HG02588 (cell line): Measurements from ENCODE around the gene CERK.

Experiments
- ATAC-seq: cut with Tn5 transposase; IDR thresholded peaks from one replicate; pipeline ENCODE4 v1.9.1; 2021; ENCODE audit warnings: mild to moderate bottlenecking, moderate library complexity; ENCODE audit not compliant: unreplicated experiment

CERK gene

GRCh38 chr22:46665151-46665695 lies 72.8 kb downstream of the CERK start:
- no peak for ATAC-seq

DNA sequence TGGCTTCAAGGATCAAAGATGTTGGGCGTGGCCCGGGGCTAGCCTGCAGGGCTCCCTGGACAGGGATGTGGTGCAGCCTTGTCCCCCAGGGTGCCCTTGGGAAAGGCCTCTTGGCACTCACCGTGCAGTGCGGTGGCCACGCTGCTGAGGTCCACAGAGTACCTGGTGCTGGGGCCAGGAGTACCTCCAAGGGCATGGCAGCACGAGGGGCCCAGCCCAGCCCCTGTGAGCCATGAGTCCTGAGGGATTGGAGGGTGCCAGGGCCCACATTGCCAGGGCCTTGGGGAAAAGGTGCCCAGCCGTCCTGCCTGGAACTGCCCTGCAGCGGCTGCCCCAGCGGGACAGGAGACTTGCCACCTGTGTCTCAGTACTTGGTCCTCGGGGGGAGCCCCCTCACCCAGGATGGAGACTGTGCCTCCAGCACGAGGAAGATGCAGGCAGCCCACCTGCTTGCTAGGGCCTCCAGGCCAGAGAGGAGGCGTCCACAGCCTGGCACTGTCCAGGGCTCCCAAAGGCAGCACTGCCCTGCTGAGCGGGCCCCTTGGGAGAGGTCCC lies 73.7 kb downstream of the CERK start:
- no peak for ATAC-seq

- ATAC-seq: no peak
These were observed 74.5 kb downstream of the CERK start for GRCh38 chr22:46663436-46664100.

- ATAC-seq: no peak
These were observed 75.1 kb downstream of the CERK start for GRCh38 chr22:46663001-46663400.

- no peak for ATAC-seq
These were observed 75.8 kb downstream of the CERK start for GRCh38 chr22:46662226-46662625.

GRCh38 chr22:46661221-46661851 lies 76.7 kb downstream of the CERK start:
- ATAC-seq: no peak

DNA sequence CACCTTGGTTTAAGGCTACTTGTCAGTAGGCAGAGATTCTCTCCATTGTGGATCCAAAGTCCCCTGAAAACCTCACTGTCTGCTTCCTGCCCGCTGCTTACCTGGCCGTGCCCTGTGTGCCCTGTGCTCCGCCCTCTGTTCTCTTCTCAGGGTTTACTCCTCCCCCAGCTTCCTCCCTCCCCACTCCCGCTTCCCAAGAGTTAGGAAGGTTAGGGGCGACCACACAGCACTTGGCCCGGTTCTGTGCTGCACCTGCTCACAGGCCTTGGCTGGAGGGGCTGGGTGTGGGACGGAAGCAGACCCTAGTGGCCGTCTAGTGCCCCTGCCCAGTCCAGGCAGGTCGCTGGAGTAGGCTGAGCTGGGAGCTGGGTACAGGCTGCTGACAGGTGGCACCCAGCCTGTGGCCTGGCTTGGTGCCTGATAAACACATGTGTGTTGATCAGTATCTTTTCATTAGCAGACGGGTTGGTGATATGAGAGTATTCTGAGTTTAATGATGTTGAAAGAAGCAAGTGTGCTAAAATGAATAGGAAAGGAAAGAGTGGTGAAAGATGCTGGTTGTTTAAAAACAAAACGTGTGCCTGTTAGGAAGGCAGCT lies 77.3 kb downstream of the CERK start:
- ATAC-seq: no peak

DNA sequence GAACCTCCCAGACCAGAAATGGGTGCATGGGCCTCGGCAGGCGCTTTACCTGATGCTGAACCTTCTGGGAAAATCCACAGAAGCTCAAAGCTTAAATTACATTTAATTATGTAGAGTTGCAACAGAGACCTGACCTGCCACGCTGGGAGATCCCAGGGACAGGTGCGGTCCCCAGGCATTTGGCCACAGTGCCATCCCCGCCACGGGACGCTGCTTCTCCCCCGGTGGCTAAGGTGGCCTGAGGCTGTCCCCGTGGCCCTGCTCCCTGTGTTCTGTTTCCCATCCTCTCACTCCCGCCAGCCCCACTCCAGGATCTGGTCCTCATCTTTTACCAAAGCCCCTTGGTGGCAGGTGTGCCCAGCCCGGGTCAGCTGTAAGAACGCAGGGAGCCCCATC lies 78.3 kb downstream of the CERK start:
- ATAC-seq: no peak

- ATAC-seq: no peak
These were observed 78.8 kb downstream of the CERK start for GRCh38 chr22:46659059-46659790.

DNA sequence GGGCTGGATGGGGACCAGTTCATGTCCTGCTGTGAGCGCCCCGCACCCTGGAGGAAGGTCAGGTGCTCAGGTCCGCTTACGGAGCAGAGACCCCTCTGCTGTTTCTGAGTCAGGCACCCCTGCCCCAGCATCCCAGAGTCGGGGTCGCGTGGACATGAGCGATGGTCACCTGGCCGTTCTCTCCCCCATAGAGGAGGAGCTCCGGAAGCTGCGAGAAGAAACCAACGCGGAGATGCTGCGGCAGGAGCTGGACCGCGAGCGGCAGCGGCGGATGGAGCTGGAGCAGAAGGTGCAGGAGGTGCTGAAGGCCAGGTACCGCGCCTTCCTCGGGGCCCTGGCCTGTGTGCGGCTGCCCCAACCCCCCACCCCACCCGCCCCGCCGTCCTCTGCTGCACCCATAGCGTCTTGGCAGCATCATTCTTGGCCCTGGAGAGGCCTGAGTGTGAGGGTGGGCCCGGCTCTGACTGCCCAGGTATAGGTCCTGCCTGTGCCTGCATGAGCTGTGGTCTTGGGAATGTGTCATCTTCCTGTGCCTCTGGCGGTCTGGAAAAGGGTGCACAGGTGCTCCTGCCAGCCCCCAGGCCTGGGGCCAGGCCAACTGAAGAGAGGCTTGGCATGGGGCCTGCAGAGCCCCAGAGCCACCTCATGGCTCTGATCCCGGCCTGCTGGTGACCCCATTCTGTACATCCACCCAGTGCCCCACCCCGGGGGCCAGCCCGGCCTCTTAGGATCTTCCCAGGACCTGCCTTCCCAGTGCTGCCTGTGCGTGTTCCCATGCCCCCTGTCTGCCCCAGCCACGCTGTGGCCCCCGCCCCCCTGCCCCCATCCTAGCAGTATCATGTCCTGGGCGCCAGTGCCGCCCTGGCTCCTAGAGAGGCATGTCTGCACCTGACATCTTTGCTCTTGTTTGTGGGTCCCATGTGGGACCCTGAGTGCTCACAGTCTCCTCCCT lies 79.8 kb downstream of the CERK start:
- ATAC-seq: no peak

DNA sequence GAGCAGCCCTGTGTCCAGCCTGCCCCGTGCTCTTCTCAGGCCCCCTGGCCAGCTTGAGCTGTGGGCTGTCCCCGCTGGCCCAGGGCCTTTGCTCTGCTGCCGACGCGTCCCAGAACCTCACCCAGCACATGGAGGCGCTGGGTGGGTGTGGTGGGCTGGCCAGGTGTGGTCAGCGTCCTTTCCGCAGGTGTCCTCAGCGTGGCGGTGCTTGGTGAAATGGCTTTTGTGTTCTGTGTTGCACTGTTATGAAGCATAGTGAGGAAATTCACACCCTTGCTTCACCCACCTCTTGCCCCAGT lies 80.4 kb downstream of the CERK start:
- no peak for ATAC-seq

DNA sequence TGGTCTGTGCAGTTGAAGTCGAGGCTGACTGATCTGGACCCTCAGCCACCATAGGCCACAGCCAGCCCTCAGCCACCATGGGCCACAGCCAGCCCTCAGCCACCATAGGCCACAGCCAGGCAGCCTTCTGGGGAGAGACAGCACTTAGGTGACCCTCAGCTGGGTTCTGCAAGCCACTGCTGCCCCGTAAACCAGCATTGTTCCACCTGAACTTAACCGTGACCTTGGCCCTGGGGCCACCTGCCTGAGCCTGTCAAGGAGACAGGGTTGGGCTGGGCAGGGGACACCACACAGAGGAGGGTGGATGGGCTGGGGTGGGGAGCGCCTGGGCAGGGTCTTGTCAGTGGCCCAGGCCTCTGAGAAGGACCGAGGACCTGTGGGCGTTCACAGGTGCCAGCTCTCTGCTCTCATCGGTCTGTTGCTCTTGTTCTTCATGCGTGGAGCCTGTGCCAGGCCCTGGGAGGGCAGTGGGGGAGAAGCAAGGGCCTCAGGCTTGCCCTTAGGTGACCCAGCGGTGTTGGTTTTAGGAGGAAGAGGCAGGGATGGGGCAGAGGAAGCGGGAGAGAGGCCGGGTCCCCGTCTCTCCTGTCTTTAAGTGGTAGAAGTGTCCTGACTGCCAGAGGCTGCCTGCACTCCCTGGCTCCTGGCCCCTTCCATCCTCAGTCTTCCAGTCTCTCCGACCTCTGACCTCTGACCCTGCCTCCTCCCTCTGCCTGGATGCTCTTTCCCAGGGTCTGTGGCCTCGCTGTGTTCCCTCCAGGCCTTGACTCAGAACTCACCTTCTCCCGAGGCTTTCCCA lies 81.0 kb downstream of the CERK start:
- no peak for ATAC-seq

GRCh38 chr22:46655861-46656608 lies 82.0 kb downstream of the CERK start:
- no peak for ATAC-seq

- no peak for ATAC-seq
These were observed 83.0 kb downstream of the CERK start for GRCh38 chr22:46654927-46655595.

DNA sequence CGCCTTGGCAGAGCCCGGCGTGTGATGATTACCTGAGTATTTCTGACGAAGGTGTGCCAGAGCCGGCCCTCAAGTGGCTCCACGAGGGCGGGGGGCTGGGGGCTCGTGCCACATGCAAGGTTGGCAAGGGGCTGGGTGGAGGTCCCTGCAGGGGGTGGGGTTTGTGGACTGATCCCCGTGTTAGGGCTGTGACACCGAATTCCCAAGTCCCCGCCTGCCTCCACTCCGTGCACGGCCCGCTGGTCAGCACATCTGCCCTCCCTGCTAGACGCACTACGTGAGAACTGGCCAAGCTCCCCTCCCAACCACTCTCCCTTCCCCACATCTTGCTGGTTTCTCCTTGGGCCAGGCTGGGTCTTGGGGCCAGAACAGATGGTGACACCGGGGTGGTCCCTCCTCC lies 83.6 kb downstream of the CERK start:
- no peak for ATAC-seq

GRCh38 chr22:46653596-46653995 lies 84.5 kb downstream of the CERK start:
- no peak for ATAC-seq

DNA sequence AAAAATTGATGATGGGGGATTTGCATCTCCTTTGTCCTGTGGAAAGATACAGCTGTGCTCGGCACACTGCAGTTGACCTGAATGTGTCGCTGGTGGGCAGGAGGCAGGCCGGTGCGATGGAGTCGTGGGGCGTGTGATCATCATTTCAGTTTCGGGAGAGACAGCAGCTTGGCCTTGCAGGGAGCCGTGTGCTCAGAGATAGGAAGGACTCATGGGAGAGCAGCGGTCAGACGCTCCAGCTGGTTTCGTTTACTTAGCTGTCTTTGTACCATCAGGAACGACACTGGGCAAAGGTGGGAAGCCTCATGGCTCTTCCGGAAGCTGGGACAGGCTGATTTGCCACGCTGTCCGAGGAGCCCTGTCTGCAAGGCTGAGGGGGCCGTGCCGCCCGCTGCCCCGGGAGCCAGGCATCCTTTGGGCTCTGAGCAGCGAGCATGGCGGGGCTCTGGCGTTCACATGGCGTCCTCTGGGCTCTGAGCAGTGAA lies 85.2 kb downstream of the CERK start:
- ATAC-seq: no peak
